ENCODE results near the gene ZBTB7A. TPM values are rescaled to one million over a fixed set of nuclear protein-coding genes. Genes with fewer than 3 reads are reported as not detected.

ZBTB7A gene
- total and polyA plus RNA-seq, 10 of the 15 experiments (the other 5 are each of a cell fraction or from before 2014, with no cell fraction given): 0.26 to 42.4 (median 4.5) TPM

DNA sequence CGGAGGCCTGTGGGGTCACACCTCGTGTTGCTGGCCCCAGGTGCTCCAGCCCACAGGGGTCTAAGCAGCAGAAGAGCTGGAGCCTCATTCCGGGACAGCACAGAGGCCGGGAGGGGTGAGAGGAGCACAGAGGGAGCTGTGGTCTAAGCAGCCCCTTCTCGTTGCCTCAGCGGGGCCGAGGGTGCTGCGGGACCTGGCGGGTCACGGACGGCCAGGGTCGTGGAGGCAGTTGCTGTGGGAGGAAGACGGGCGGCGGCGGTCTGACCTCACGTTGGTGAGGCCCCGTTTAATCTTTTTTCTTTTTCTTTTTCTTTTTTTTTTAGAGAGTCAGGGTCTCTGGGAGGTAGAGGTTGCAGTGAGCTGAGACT is 37.5 kb downstream of the ZBTB7A start:
- Histone ChIP-seq H3K36me3 (ENCODE audit: control insufficient read depth in 2 of 2, insufficient read depth in 2 of 2, low read length in 1 of 2) (peaks cover 0 to 12% of the 10 kb centered on the region in 2 experiments; a peak in 3 of 4 replicates), H3K4me3 (no peak overlapping the region), H3K27ac (ENCODE audit: control insufficient read depth, insufficient read depth) (no peak overlapping the region), H3K4me1 (ENCODE audit: control insufficient read depth, insufficient read depth, low read length) (no peaks in the 10 kb centered on the region), H3K79me2 (ENCODE audit: control insufficient read depth, insufficient read depth, low read length) (no peaks in the 10 kb centered on the region), H3K9ac (ENCODE audit: control insufficient read depth, insufficient read depth, low read length) (no peak overlapping the region), H2AFZ (ENCODE audit: control insufficient read depth, low read depth, low read length) (no peak overlapping the region), H3K27me3 (replicated peaks in 1 of 2; ENCODE audit: control insufficient read depth in 2 of 2, insufficient read depth in 2 of 2, low read length in 1 of 2) (no peaks in the 10 kb centered on the region), H3K4me2 (ENCODE audit: control insufficient read depth, insufficient read depth) (no peak overlapping the region), H4K20me1 (ENCODE audit: control insufficient read depth, insufficient read depth) (no peaks in the 10 kb centered on the region), H3K9me3 (replicated peaks; ENCODE audit: control insufficient read depth, insufficient read depth, low read length) (no peaks in the 10 kb centered on the region)
- ATAC-seq: no peak
- 93% methylated on average over 13 of the region's 18 CpGs for WGBS (ENCODE audit: insufficient coverage, insufficient replicate concordance, low lambda C conversion rate, missing lambda C conversion rate)
- FAIRE-seq: no peak
- intact Hi-C loops (cut with micrococcal nuclease; ENCODE audit: unreplicated experiment) (no loop called here), in situ Hi-C loops (cut with MboI) (no loop called here)
- ChIA-PET CTCF (interaction anchor here (0.6 kb wide), 1 partner anchor 228 kb away, joined by 3 read pairs; no protein-coding TSS in a partner anchor), SMC1A (ENCODE audit: uncharacterized antibody, unreplicated experiment) (no interaction called here), RAD21 (ENCODE audit: unreplicated experiment) (interaction anchor here (0.6 kb wide), 1 partner anchor 306 kb away, joined by 3 read pairs; no protein-coding TSS in a partner anchor), POLR2A (interaction anchor here (0.6 kb wide), 1 partner anchor 336 kb away, joined by 5 read pairs; no protein-coding TSS in a partner anchor)
- BruUV-seq (replicated peaks): no TSS peak
- no peak for DNase-seq (ENCODE audit: low read depth, low spot score)
- TF ChIP-seq ZNF24 (IDR thresholded peaks at IDR 0.05) (no peak), CBX3 (IDR thresholded peaks at IDR 0.05; ENCODE audit: borderline replicate concordance, low read depth) (no peak), NR2C1 (IDR thresholded peaks at IDR 0.05) (no peak), CBFB (IDR thresholded peaks at IDR 0.05; ENCODE audit: low read depth) (no peak), FOXM1 (IDR thresholded peaks at IDR 0.05; ENCODE audit: low read depth, low read length) (no peak), CEBPB (IDR thresholded peaks at IDR 0.05; ENCODE audit: borderline replicate concordance in 1 of 2, low read depth in 2 of 2, low read length in 2 of 2) (no peak), USF2 (IDR thresholded peaks at IDR 0.05; ENCODE audit: borderline replicate concordance, low read depth, low read length) (no peak), YBX1 (IDR thresholded peaks at IDR 0.05) (no peak), ESRRA (IDR thresholded peaks at IDR 0.05; ENCODE audit: low read length) (no peak), ZSCAN29 (IDR thresholded peaks at IDR 0.05) (no peak), POLR2A (IDR thresholded peaks at IDR 0.05; ENCODE audit: low read depth, low read length) (no peak; the same call in 1 of the 2 replicates), SP1 (IDR thresholded peaks at IDR 0.05; ENCODE audit: low read depth, low read length) (no peak), POU2F2 (IDR thresholded peaks at IDR 0.05; ENCODE audit: borderline replicate concordance, low read depth, low read length) (no peak), NRF1 (conservative IDR thresholded peaks at IDR 0.05; ENCODE audit: low read depth, low read length) (no peak), ASH2L (IDR thresholded peaks at IDR 0.05; ENCODE audit: borderline replicate concordance, low read depth) (no peak), RELB (IDR thresholded peaks at IDR 0.05; ENCODE audit: low read depth) (no peak), POLR2AphosphoS5 (IDR thresholded peaks at IDR 0.05; ENCODE audit: low read length) (no peak)
- TF ChIP-seq, protein P1, sequence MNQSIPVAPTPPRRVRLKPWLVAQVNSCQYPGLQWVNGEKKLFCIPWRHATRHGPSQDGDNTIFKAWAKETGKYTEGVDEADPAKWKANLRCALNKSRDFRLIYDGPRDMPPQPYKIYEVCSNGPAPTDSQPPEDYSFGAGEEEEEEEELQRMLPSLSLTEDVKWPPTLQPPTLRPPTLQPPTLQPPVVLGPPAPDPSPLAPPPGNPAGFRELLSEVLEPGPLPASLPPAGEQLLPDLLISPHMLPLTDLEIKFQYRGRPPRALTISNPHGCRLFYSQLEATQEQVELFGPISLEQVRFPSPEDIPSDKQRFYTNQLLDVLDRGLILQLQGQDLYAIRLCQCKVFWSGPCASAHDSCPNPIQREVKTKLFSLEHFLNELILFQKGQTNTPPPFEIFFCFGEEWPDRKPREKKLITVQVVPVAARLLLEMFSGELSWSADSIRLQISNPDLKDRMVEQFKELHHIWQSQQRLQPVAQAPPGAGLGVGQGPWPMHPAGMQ (IDR thresholded peaks at IDR 0.05; ENCODE audit: borderline replicate concordance): no peak
- TF ChIP-seq, protein P2, sequence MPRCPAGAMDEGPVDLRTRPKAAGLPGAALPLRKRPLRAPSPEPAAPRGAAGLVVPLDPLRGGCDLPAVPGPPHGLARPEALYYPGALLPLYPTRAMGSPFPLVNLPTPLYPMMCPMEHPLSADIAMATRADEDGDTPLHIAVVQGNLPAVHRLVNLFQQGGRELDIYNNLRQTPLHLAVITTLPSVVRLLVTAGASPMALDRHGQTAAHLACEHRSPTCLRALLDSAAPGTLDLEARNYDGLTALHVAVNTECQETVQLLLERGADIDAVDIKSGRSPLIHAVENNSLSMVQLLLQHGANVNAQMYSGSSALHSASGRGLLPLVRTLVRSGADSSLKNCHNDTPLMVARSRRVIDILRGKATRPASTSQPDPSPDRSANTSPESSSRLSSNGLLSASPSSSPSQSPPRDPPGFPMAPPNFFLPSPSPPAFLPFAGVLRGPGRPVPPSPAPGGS (IDR thresholded peaks at IDR 0.05; ENCODE audit: borderline replicate concordance, insufficient read depth, low read depth, low read length, poor library complexity, severe bottlenecking): no peak

Data from GM12878 (cell line).